Type B pancreatic cell (in vitro differentiated cells): ENCODE measurements around the gene PER1. TPM values are rescaled to one million over a fixed set of nuclear protein-coding genes. Genes with fewer than 3 reads are reported as not detected.

Source experiments
- DNase-seq: peaks from one replicate; pipeline ENCODE4 v3.0.0; 2021; ENCODE audit warnings: mixed read lengths; ENCODE audit not compliant: unreplicated experiment; ENCODE audit errors: extremely low spot score
- H3K27ac Mint-ChIP-seq: 2 replicates; pipeline ENCODE4 v1.8.0; 2021; ENCODE audit warnings: mild to moderate bottlenecking, mixed read lengths
- H3K27me3 Mint-ChIP-seq: 2 replicates; pipeline ENCODE4 v1.8.0; 2021; ENCODE audit warnings: mixed read lengths
- H3K36me3 Mint-ChIP-seq: 2 replicates; pipeline ENCODE4 v1.8.0; 2021; ENCODE audit warnings: mixed read lengths
- H3K4me1 Mint-ChIP-seq: one replicate; pipeline ENCODE4 v1.8.0; 2021; ENCODE audit warnings: mixed read lengths; ENCODE audit not compliant: unreplicated experiment
- H3K4me3 Mint-ChIP-seq: 2 replicates; pipeline ENCODE4 v1.8.0; 2021; ENCODE audit warnings: mild to moderate bottlenecking, mixed read lengths
- H3K9me3 Mint-ChIP-seq: 2 replicates; pipeline ENCODE4 v1.8.0; 2021; ENCODE audit warnings: mixed read lengths
- CTCF ChIP-seq: fragments of 200-600 bp; sonication (generic); conservative IDR thresholded peaks from 2 replicates; pipeline ENCODE4 v1.5.0; 2021; ENCODE audit warnings: antibody characterized with exemption, mild to moderate bottlenecking
- total RNA-seq: library from RNA; stranded (reverse); gene quantifications from 2 replicates; pipeline ENCODE4 v1.2.1, GENCODE V29; 2021; ENCODE audit warnings: low replicate concordance

The PER1 gene
- total RNA-seq, 1 donor from 2014 or later = 33.2 TPM

- Mint-ChIP-seq H3K27ac (no peak overlapping the region), H3K36me3 (peaks cover 9% of the 10 kb centered on the region), H3K4me3 (peak overlapping the region; percentile 91), H3K4me1 (peaks cover 51% of the 10 kb centered on the region), H3K27me3 (peaks cover 83% of the 10 kb centered on the region), H3K9me3 (no peaks in the 10 kb centered on the region)
- no peak for TF ChIP-seq CTCF
- no peak for DNase-seq
Measured at GRCh38 chr17:8121407-8121680, 30.9 kb downstream of the PER1 start.

- TF ChIP-seq CTCF = peak; percentile 70
- no peak for DNase-seq
- Mint-ChIP-seq H3K9me3 (no peaks in the 10 kb centered on the region), H3K36me3 (peaks cover 9% of the 10 kb centered on the region), H3K4me1 (peaks cover 50% of the 10 kb centered on the region), H3K27ac (peak overlapping the region; percentile 98), H3K27me3 (peaks cover 84% of the 10 kb centered on the region), H3K4me3 (peak overlapping the region; percentile 91)
Measured at GRCh38 chr17:8120520-8121406, 31.4 kb downstream of the PER1 start.

- H3K36me3 Mint-ChIP-seq = peaks cover 9% of the 10 kb centered on the region
- peaks cover 84% of the 10 kb centered on the region for H3K27me3 Mint-ChIP-seq
- peak overlapping the region; percentile 91 for H3K4me3 Mint-ChIP-seq
- no peaks in the 10 kb centered on the region for H3K9me3 Mint-ChIP-seq
- peak; percentile 90 for DNase-seq
- H3K4me1 Mint-ChIP-seq = peaks cover 45% of the 10 kb centered on the region
- no peak for TF ChIP-seq CTCF
- H3K27ac Mint-ChIP-seq = peak overlapping the region; percentile 98
Measured at GRCh38 chr17:8119581-8120519, 32.4 kb downstream of the PER1 start.

GRCh38 chr17:8118769-8119580 lies 33.2 kb downstream of the PER1 start:
- peak overlapping the region; percentile 91 for H3K4me3 Mint-ChIP-seq
- peak; percentile 86 for TF ChIP-seq CTCF
- H3K36me3 Mint-ChIP-seq = peaks cover 5% of the 10 kb centered on the region
- DNase-seq = peak; percentile 89
- H3K9me3 Mint-ChIP-seq = no peaks in the 10 kb centered on the region
- H3K27ac Mint-ChIP-seq = peak overlapping the region; percentile 98
- peaks cover 84% of the 10 kb centered on the region for H3K27me3 Mint-ChIP-seq
- H3K4me1 Mint-ChIP-seq = peaks cover 37% of the 10 kb centered on the region

GRCh38 chr17:8117980-8118768 lies 34.0 kb downstream of the PER1 start, which contains the start of gene ALOXE3:
Gene ALOXE3 (minus strand): TSS chr17:8118514. CDS start chr17:8117990, 524 bp downstream.
- no peak for TF ChIP-seq CTCF
- Mint-ChIP-seq H3K27ac (peak within 1 kb of the TSS; percentile 98), H3K4me3 (peak within 1 kb of the TSS; percentile 91), H3K9me3 (no peaks in the 10 kb centered on the region), H3K4me1 (peaks cover 31% of the 10 kb centered on the region), H3K27me3 (peaks cover 81% of the 10 kb centered on the region), H3K36me3 (peaks cover 5% of the 10 kb centered on the region)
- no peak for DNase-seq
